ENCODE results near the gene GNG12.

Gene GNG12

DNA sequence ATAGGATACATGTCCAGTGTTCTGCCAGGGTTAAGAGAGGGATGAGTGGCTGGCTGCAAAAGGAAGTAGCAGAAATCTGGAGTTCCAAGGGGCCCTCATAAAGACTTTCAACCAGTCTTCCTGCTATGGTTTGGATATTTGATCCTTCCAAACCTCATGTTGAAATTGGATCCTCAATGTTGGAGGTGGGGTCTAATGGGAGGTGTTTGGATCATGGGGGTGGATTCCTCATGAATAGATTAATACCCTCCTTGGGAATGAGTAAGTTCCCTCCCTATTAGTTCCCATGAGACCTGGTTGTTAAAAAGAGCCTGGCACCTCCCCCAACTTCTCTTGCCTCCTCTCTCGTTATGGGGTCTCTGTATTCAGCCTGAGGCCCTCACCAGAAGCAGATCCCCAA, 10.1 kb upstream of the GNG12 start:
- DNase-seq (ENCODE audit: low read depth in 2 of 2), result peak in 1 of 2 experiments; percentile 32

DNA sequence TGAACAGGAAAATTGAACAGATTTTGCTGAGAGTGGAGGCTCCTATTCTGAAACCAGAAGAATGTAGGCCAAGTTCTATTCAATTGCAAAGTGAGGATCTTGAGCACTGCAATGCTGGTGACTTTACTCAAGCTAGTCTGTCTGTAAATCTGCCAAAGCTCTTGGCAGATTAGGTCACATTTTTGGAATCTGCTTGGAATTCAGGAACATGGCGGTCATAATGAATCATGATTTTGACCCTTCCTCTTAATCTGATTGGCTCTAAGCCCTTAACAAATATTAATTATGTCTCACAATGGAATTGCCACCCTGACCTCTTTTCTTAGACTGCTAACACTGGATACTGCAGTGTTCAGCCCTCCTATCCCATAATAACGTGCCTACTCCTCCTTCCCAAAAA, 7.2 kb upstream of the GNG12 start:
- DNase-seq (ENCODE audit: low read depth in 2 of 2), result peak; percentile 88 to 90

GRCh38 chr1:67839826-67840225, 6.6 kb upstream of the GNG12 start:
- no peak for DNase-seq (ENCODE audit: low read depth in 2 of 2)

DNA sequence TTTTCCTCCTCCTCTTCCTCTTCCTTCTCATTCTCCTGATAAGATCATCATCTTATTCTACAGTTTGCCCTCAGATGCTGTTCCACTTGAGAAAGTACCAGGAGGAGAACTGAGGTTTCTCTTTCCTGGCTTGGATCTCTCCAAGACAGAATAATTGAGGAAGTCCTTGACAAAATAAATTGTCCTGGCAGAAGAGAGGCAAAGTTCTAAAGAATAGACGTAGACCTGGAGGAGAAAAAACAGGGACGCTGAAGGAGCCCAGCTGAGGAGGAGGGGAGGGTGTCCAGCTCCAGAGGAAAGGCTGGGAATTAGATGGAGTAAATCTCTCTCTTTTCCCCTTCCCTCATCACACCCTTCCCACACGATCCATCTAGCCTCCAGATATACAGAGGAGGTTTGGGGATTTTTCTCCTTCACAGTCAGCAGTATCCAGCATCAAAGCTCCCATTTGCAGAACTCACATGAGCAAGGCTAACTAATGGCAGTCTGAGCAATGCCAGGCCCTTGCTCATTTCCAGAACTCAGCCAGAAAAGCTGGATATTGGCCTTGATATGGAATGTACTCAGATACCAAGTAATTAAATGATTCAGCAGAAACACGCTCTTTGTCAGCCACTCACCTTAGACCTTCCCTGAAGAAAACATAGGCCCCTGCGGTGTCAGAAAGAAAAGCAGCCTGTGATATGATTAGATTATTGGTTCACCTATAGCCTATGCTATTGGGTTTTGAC, 5.1 kb upstream of the GNG12 start:
- DNase-seq (ENCODE audit: low read depth in 2 of 2), result no peak

DNA sequence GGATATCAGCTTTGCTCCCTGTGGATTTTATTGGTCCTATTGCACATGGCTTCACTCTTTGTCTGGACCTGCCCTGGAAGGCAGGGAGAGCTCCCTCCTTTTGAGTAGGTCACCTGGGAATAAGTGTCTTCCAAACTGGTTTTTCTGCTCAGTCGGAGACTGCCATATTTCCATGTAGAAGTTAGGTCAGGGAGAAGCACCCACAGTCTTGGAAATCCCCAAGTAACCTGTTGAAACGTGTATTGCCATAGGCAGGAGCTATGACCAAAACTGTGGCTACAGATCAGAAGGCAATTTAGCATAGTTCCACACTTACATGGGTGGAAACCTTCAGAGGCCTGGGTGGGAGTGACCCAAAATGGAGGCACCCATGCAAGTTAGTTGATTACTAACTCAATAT, 3.5 kb upstream of the GNG12 start:
- no peak for DNase-seq (ENCODE audit: low read depth in 2 of 2)

- DNase-seq (ENCODE audit: low read depth in 2 of 2), result no peak
Measured at GRCh38 chr1:67835663-67836452, 2.6 kb upstream of the GNG12 start.

GRCh38 chr1:67834246-67834877, 1.1 kb upstream of the GNG12 start:
- no peak for DNase-seq (ENCODE audit: low read depth in 2 of 2)

- peak in 1 of 2 experiments; percentile 38 for DNase-seq (ENCODE audit: low read depth in 2 of 2)
Measured at GRCh38 chr1:67833602-67833940, 304 bp upstream of the GNG12 start.

- DNase-seq (ENCODE audit: low read depth in 2 of 2), result no peak
Measured at GRCh38 chr1:67831850-67832513, 1.3 kb downstream of the GNG12 start.

DNA sequence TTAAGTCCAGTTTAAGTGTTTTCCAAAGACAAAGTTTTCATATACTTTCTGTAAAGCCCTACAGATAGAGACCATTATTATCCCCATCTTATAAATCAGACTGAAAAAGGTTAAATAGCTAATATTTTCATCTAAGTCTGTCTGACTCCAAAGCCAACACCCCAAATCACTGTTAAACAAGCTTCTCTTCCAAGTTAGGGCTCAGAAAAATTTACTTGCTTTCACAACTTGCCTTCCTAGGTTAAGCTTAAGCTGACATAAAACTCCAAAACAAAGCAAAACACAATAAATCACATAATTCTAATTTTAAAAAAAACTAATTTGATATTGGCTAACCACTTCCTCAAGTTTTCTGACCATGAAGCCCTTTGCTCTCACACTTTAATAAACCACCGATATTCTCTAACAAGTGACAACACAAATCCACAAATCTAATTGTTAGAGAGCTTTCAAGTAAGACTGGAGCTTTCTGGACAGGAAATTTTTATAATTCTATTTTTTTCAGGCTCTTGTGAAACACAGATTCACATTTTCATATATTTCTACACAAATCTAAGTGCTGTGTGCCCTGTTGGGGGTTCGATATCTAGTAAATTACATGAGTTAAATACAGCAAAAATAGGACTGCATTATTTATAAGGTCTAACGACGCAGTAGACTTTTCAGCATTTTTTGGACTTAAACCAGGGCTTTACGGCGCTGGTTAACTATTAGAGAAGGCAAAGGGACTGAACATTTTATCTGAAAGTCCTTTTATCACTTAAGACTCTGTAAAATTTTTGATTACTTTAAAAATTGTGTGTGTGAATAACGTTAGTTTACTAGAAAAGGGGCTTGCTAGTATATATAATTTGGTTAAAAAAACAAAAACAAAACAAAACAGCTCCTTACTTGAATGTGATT, 2.1 kb downstream of the GNG12 start:
- no peak for DNase-seq (ENCODE audit: low read depth in 2 of 2)

- no peak for DNase-seq (ENCODE audit: low read depth in 2 of 2)
Measured at GRCh38 chr1:67830226-67830625, 3.0 kb downstream of the GNG12 start.

GRCh38 chr1:67827688-67828087, 5.6 kb downstream of the GNG12 start:
- DNase-seq (ENCODE audit: low read depth in 2 of 2), result no peak

DNA sequence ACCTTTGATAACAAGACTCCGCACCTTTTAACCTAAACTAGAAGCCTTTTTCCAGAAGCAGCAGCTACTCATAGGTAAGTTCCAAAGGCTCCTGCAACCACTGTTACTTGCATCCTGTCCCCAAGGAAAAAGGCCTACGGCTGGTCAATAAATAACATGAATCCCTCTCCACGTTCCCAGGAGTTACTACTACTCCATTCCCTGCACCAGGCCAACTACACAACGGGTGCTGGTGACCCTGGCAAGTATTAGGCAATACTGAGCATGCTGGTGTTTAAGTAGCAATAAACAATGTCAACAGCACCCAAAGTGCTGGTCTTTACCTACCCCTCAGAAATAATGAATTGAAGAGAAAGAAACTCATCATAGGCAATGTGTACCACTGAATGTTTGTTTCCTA, 7.7 kb downstream of the GNG12 start:
- no peak for DNase-seq (ENCODE audit: low read depth in 2 of 2)

GRCh38 chr1:67824766-67825165, 8.5 kb downstream of the GNG12 start:
- DNase-seq (ENCODE audit: low read depth in 2 of 2), result no peak

- DNase-seq (ENCODE audit: low read depth in 2 of 2), result no peak
Measured at GRCh38 chr1:67823615-67824014, 9.7 kb downstream of the GNG12 start.

- DNase-seq (ENCODE audit: low read depth in 2 of 2), result no peak
Measured at GRCh38 chr1:67821263-67821662, 12.0 kb downstream of the GNG12 start.

DNA sequence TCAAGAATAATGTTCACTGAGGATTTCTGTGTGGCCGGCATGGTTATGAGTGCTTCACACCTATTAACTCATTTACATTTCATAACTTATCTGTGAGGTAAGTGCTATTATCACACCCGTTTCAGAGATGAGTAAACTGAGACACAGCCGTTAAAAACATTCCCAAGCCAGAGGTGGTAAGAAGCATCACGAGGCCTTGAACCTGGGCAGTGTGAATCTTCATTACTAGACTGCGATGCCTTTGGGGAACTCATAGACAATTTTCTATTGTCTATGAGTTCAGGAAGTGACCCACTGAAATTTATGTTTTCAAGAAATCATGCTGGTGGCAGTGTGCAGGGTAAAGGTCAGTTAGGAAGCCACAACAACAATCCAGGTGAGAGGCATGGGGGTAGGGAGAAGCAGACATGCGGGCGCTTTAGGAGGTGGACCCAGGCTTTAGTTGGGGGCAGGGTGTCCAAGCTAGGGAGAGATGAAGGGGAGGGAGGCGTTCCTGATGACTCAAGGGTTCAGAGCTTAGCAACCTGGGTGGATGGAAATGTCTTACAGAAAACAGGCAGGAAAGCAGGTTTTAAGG, 14.5 kb downstream of the GNG12 start:
- no peak for DNase-seq (ENCODE audit: low read depth in 2 of 2)

DNA sequence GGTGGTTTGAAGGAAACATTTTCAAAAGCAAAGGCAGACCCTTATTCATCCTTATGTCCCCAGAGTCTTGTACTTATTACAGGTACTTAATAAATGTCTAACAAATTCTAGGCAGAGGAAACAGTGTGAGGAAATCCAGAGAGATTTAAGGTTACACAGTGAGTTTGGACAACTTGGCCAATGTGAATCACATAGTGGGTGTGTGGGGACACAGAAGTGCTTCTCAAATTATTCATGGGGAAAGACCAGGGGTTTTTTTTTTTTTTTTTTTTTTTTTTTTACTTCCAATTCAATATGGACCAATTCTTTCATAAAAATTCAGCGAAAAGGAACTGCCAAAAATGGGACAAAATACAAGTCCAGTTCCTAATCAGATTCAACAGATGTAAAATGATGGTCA, 15.1 kb downstream of the GNG12 start:
- DNase-seq (ENCODE audit: low read depth in 2 of 2), result no peak

DNA sequence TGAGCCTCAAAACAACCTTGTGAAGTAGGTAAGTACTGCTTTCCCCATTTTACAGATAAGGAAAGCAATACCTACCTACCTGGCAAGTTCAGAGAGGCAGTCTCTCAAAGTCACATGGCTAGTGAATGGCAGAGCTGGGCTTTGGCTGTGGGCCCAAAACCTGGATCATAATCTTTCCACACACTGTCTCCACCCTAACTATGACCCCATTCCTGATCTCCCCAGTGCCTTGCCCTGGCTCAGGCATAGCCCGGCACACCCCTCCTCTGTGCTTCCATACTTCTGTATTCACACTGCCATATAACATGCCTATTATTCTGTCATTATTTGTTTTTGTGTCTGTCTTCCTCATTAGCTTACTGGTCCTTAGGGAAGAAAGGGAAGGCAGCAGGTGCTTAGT, 15.9 kb downstream of the GNG12 start:
- no peak for DNase-seq (ENCODE audit: low read depth in 2 of 2)

DNA sequence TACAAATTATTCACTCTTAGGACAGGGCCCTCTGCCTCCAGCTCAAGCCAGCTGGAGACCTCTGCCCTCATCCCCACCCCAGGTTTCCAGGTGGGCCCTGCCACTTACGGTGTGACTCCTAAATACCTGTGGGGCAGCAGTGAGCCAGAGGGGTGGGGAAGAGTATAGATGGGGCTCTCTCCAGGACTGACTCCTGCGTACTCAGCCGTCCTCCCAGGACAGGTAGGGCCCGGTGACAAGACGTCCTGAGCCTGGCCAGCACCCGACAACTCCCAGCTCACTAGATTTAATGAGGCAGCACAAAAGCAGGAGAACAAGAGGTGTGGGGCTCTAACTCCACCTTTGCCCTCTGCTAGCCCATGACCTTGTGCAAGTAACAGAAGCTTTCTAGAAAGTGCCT, 16.8 kb downstream of the GNG12 start:
- no peak for DNase-seq (ENCODE audit: low read depth in 2 of 2)

DNA sequence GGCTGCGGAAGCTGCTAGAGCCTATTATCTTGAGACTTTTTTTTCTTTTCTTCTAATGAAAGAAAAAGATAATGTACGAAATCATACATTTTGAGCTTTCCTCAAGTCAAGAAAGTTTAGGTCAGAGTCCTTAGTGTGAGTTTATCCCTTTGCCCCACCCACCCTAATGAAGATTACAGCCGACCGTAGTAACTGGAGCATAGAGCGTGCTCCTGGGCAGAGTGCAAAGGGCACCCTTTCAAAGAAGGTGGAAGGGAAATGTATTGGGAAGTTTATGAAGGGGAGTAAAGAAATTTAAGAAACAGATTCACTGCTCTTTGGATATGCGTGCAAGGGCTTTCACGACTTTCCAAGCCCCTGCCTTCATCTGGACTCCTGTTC, 17.2 kb downstream of the GNG12 start:
- no peak for DNase-seq (ENCODE audit: low read depth in 2 of 2)
